ENCODE measurements around the gene ARHGEF28.

ARHGEF28 gene

GRCh38 chr5:73619606-73620333 lies 6.2 kb upstream of the ARHGEF28 start:
- no peak for DNase-seq

DNA sequence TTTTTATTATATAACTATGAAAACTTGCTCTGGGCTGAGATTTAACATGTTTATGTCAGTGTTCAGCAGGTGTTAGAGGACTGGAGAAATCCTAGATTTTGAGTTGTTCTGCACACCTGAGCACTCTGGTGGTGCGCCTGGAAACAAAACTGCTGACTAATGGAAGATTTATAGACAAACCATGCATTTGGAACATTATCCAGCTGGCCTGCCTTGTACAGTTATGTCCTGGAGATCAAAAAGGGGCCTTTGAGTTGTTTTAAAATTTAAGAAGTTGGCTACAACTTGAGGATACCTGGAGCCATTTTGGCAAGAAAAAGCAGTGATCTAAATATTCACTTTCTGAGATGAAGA lies 5.7 kb upstream of the ARHGEF28 start:
- no peak for DNase-seq

DNA sequence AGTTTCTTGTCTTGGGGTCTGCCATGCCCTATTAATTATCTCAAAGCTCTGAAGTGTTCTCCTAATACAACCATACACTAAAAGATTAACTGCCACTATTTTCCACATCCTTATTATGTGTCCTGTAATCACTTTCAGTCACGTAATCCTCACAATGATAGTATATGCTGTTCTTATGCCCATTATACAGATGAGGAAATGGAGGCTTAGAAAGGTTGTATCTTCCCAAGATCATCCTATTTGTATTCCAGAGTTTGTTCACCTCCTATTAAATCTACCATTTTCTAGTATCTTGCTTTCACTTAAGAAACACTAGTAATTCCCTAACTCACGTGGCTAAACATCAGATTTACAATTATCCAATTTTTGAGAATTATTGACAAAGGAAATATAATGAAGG lies 2.9 kb upstream of the ARHGEF28 start:
- DNase-seq, result no peak

DNA sequence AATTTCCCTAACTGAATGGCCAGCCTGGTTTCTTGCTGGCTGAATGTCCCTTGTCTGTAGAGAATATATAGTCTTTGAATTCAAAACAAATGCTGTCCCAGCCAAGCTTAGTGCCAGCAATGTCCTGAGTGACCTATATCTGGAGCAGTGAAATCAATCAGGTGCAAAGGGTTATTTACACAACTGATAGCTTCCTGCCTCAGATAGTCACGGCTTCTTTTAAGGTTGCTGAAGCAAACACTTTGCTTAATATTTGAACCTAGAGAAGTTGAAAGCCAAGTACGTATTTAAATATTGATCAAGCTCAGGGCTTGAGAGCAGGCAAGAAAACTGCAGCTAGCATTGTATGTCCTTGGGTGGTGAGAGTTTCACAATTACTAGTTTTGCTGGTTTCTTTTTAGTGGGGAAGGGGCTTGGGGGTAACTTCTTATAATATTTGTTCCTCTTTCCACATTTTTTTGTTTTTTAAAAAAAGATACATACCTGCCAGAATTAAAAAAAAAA lies 2.0 kb upstream of the ARHGEF28 start:
- DNase-seq, result no peak

- no peak for DNase-seq
These were observed 1.1 kb upstream of the ARHGEF28 start for GRCh38 chr5:73624888-73625287.

DNA sequence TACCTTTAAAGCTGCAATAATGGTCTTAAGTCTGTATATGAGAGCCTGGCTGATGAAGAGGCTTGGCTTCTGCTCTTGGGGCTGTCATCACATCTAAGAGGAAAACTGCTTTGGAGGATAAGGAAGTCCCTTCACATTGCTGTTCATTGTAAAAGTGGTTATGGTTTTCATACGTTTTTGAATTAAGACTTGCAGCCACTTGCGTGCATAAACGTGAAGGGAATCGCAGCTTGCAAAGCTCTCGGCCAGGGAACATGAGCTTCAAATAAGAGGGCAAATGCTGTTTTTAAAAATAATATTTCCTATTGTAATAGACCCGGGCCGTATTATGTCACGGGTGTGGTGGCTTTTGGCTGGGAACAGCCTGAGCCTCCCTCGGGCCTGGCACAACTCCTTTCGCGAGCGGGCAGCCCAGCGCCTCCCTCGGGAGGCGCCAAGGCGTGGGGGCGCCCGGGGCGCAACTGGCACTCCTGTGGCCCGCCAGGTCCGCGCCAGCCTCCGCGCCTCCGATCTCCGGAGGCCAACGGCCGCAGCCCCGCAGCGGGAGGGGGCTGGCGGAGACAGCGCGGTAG lies 538 bp upstream of the ARHGEF28 start:
- DNase-seq, result no peak

DNA sequence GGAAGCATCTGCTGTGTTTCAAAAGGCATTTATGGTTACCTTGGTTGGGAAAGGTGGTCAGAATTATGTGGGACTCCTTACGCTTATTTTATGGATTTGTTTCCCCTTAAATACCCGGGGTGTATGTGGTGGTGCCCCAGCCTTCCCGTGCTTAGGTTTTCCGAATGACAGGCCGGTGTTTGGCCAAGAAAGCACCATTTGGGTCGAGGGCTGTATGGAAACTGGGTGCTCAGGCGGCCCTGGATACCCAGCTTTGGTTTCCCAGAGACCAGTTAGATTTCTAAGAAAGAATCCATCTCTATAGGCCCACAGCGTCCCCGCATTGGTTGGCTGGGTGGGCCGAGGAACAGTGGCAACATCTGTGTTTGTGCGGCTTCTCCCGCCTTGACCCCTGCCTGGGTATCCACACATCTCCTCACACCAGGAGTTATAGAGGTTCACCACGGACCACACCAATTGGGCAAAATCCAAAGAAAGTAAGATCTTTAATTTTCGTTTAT lies 868 bp downstream of the ARHGEF28 start:
- DNase-seq, result no peak

GRCh38 chr5:73629456-73629855 lies 3.5 kb downstream of the ARHGEF28 start:
- no peak for DNase-seq

DNA sequence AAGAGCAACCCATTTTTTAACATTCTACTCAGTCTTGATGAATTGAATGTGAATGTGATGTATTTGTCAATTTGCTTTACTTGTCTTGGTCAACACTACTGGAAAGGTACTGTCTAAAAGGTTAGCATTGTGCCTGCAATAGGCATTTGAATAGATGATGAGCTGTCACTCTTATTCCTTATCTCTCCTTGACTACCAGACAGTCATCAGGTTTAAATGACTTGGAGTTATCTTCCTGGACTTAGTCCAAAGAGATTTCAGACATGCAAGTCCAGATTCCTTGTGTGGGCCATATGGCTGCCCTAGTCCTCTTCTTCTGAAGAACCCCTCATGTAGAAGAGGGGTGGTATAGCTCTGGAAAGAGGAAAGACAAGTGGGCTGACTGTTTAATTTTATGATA lies 4.8 kb downstream of the ARHGEF28 start:
- no peak for DNase-seq

GRCh38 chr5:73631500-73631899 lies 5.5 kb downstream of the ARHGEF28 start:
- DNase-seq, result no peak

DNA sequence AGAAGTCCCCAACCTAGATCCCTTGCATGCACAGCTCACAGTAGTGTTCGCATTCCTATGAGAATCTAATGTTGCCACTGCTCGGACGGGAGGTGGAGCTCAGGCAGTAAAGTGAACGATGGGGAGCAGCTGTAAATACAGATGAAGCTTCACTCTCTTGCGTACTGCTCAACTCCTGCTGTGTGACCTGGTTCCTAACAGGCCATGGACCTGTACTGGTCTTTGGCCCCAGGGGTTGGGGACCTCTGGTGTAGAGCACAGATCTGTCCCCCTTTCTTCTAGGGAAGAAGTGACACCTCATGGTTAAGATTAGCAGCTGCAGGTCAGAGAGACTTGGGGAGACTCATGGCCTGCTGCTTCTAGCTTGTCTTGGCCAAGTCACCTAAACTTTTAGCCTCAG lies 7.1 kb downstream of the ARHGEF28 start:
- DNase-seq, result no peak

DNA sequence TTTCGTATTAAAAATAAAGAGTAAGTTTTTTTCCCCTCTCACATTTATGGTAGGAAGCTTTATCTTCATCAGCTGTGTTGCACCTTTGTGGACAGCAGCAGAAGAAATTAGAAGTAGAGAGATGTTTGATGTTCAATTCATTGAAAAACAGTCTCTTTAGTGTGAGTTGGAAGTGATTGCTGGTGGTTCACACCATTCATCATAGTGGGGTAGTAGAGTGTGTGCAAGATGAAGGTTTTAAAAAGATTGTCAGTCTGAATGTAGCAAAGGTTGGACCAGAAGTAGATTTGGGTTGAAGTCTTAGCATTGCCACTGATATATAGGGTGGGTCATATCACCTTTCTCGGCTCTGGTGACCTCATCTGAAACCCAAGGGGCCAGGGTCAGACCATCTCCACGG lies 10.4 kb downstream of the ARHGEF28 start:
- DNase-seq, result no peak

- no peak for DNase-seq
These were observed 11.6 kb downstream of the ARHGEF28 start for GRCh38 chr5:73637565-73637964.

GRCh38 chr5:73638344-73639095 lies 12.5 kb downstream of the ARHGEF28 start:
- DNase-seq, result no peak

GRCh38 chr5:73640861-73641320 lies 14.9 kb downstream of the ARHGEF28 start:
- DNase-seq, result no peak

DNA sequence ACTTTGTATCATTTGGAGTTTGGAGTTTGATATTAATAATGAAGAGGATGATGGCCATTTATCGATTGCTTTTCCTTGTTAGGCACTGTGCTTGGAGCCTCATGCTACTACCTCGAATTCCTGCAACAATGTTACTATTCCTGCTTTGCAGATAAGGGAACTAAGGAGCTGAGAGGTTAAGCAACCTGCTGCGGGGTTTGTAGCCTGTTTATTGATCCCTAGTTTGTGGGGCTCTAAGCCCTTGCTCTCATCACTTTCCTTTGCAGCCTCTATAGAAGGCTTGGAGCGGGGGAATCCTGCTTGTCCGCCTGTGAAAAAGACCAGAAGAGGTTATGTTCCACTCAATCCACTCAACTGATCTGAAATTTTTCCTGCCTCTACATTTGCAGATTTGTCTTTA lies 15.8 kb downstream of the ARHGEF28 start:
- no peak for DNase-seq

GRCh38 chr5:73642344-73642743 lies 16.3 kb downstream of the ARHGEF28 start:
- no peak for DNase-seq

DNA sequence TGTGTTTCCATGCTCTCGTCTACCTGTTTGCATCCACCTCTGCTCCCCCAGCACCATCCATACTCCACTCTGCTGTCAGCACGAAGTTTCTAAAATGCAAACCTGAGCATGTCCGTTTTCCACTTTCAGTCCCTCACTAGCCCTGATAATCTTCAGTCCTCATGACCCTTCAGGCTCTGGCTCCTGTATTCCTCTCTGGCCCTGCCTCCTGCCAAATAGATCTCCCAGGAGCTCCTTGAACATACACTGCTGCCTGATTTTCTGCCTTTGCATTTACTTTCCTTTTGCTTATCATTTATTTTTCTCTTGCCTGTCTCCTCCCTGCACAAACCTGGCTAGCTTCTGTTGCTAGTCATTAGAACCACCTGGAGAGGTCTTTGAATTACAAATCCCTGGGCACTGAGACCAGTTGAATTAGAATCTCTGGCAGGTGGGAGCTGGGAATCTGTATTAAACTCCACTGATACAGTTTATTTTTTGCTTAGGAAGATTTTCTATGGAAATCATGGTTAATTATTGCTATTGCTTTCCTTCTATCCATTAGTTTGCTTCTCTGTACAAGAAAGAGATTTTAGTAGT lies 18.5 kb downstream of the ARHGEF28 start:
- no peak for DNase-seq

DNA sequence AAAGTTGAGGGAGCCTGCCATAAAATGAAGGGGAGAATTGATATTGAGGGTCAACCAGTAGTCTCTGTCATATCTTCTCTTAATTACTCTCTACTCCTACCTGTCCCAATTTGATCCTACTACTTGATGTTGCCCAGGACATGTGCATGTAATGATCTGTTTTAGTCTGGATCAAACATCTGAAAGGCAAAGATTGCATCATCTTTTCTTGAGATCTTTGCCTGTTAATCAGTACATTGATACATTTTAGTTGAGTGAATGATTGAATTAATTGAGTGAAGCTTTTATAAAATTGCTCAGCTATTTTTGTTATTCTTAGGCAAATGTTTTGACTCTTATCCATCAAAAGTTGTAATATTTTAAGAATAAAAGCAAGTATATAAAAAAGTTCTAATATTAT lies 21.7 kb downstream of the ARHGEF28 start:
- no peak for DNase-seq

GRCh38 chr5:73648515-73648914 lies 22.5 kb downstream of the ARHGEF28 start:
- no peak for DNase-seq

DNA sequence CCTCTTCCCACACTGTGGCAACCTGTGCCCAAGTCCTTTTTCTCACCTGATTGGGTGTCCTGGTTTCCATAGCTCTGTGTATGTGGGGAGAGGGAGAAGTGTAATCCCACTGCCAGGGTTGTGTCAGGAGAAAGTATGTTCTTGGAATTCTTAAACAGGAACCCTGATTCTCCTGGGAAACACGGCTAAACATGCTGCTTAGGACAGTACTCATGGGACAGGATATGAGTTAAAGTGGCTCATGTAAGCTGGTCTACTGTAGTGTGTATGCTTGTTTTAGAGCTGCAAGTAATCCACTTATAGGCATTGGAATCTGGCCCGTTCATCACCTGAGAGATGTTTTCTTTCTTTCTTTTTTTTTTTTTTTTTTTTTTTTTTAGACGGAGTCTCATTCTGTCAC lies 23.9 kb downstream of the ARHGEF28 start:
- no peak for DNase-seq

DNA sequence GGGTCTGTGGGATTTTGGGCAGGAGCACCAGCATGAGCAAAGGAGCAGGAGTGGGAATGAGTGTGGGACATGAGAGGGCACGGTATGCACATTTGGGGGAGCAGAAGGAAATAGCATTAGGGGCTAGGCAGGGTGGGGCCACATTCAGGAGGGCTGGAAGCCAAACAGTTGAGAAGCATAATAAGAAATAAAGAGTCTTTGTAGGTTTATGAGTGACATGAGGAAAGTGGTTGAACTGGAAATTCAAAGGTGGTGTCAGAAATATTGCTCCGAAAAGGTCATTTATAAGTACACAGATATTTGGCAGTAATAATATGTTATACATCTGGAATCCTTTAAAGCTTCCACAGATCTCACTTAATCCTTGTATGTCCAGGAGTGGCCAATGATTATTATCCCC lies 26.4 kb downstream of the ARHGEF28 start:
- no peak for DNase-seq

DNA sequence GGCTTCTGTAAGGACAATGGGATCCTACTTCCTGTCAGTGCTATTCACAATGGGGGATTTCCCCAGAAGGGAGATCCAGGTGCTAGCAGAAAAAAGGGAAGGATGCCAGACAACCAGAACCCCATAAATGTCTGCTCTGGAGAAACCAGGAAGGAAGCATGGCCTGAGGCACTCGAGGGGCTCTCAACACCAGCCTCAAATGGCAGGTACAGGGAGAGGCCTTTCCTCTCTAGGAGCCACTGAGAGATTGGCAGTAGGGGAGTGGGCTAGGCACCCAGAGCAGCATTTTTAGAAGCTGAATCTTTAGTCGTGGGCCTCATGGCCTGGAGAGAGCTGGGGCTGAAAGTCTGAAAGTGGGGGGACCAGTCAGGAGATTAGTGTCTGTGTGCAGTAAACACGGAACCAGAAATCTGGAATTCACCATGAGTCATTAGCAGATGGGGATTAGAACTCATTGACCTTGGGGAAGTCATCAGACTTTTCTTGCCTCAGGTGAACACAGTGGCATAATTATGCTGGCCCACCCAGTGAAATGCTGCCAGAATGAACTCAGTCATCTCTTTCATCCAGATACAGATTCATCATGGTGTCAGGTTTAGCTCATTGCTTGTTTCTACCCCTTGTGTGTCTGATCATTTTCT lies 28.3 kb downstream of the ARHGEF28 start:
- no peak for DNase-seq

Data from right hindlimb (tissue), 1 donor.